ENCODE measurements around the gene PLIN4. TPM values are rescaled to one million over a fixed set of nuclear protein-coding genes. Genes with fewer than 3 reads are reported as not detected.

PLIN4 gene
- total and polyA plus RNA-seq, 2 donors from 2014 or later: 1.6 to 2.2 TPM

DNA sequence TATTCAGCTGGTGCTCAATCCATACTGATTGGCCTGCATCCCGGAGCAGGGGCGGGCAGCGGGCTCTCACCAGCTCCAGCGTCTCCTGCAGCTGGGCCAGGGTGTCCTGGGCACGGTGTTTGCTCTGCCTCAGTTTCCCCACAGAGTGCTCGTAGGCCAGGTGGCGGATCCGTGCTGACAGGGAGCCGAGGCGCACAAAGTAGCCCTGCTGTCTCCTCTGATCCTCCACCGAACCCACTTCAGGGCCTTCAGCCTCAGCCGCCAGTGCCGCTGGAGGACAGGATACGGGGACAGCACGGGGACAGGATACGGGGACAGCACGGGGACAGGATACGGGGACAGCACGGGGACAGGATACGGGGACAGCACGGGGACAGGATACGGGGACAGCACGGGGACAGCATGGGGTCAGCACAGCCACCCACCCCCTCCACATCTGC lies 7.3 kb upstream of the PLIN4 start:
- Histone ChIP-seq H3K4me3 (ENCODE audit: low read length in 3 of 3) (no peak overlapping the region), H3K27me3 (ENCODE audit: control insufficient read depth, insufficient read depth, low read length) (no peaks in the 10 kb centered on the region), H3K27ac (ENCODE audit: low read depth in 2 of 2, low read length in 2 of 2) (no peak overlapping the region), H3K9ac (ENCODE audit: low read length in 3 of 3) (no peak overlapping the region), H3K4me1 (ENCODE audit: control insufficient read depth in 2 of 3, insufficient read depth in 2 of 3, low read depth in 1 of 3, low read length in 3 of 3) (peaks cover 0 to 2% (median 0%) of the 10 kb centered on the region in 3 donors), H3K36me3 (ENCODE audit: control insufficient read depth in 2 of 3, insufficient read depth in 3 of 3, low read length in 3 of 3) (no peaks in the 10 kb centered on the region), H3K9me3 (ENCODE audit: control insufficient read depth in 2 of 3, insufficient read depth in 1 of 3, low read length in 3 of 3) (no peaks in the 10 kb centered on the region)
- DNase-seq: no peak
- intact Hi-C loops (cut with DNase I): no loop called here
- FAIRE-seq: no peak
- TF ChIP-seq CTCF (IDR thresholded peaks at IDR 0.05; ENCODE audit: borderline replicate concordance, extremely low read depth, insufficient read depth): no peak

GRCh38 chr19:4524808-4525562 lies 6.7 kb upstream of the PLIN4 start:
- FAIRE-seq: no peak
- peak in 2 of 5 donors; percentile 17 to 49 for DNase-seq
- H3K36me3 ChIP-seq (ENCODE audit: control insufficient read depth in 2 of 3, insufficient read depth in 3 of 3, low read length in 3 of 3): no peaks in the 10 kb centered on the region
- no peak overlapping the region for H3K27ac ChIP-seq (ENCODE audit: low read depth in 2 of 2, low read length in 2 of 2)
- intact Hi-C loops (cut with DNase I): no loop called here
- H3K4me1 ChIP-seq (ENCODE audit: control insufficient read depth in 2 of 3, insufficient read depth in 2 of 3, low read depth in 1 of 3, low read length in 3 of 3): peaks cover 0 to 2% (median 0%) of the 10 kb centered on the region in 3 donors
- TF ChIP-seq CTCF (IDR thresholded peaks at IDR 0.05; ENCODE audit: borderline replicate concordance, extremely low read depth, insufficient read depth): peak; percentile 49
- H3K9me3 ChIP-seq (ENCODE audit: control insufficient read depth in 2 of 3, insufficient read depth in 1 of 3, low read length in 3 of 3): no peaks in the 10 kb centered on the region
- no peaks in the 10 kb centered on the region for H3K27me3 ChIP-seq (ENCODE audit: control insufficient read depth, insufficient read depth, low read length)
- no peak overlapping the region for H3K4me3 ChIP-seq (ENCODE audit: low read length in 3 of 3)
- no peak overlapping the region for H3K9ac ChIP-seq (ENCODE audit: low read length in 3 of 3)

DNA sequence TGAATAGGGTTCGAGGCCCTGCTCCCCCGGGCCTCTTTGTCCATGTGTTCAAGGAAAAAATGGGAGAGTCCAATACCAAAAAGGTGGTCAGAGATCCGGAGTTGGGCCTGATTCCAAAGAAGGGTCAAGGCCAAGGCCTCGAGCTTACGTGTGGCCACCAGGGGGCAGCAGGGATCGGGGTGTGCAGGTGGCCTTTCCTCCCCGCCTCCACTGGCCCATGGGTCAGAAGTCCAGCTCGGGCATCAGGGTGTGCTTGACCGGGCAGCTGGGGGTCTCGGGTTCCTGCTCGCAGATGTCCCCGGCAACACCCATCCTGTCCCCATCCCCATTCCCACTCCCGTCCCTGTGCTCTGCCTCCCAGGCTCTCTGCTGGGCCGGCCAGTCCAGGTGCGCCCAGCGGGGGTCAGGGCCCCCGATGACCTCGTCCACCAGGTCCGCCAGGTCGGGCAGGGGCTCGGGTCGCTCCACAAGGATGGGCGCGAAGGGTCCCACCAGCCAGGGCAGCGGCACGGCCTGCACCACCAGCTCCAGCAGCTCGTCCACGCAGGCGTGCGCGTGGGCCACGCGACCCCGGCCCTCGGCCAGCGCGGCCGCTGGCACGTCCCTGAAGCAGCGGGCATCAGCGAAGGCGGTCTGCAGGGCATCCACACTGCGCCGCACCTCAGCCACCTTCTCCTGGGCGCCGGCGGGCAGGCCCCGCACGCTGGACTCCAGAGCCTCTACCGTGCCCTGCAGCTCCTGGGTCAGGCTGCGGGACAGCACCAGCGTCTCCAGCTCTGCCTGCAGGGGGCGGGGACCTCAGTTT lies 5.2 kb upstream of the PLIN4 start:
- peaks cover 0 to 7% (median 0%) of the 10 kb centered on the region in 3 donors for H3K4me1 ChIP-seq (ENCODE audit: control insufficient read depth in 2 of 3, insufficient read depth in 2 of 3, low read depth in 1 of 3, low read length in 3 of 3)
- no peaks in the 10 kb centered on the region for H3K36me3 ChIP-seq (ENCODE audit: control insufficient read depth in 2 of 3, insufficient read depth in 3 of 3, low read length in 3 of 3)
- H3K27ac ChIP-seq (ENCODE audit: low read depth in 2 of 2, low read length in 2 of 2): no peak overlapping the region
- TF ChIP-seq CTCF (IDR thresholded peaks at IDR 0.05; ENCODE audit: borderline replicate concordance, extremely low read depth, insufficient read depth): peak; percentile 63
- intact Hi-C loops (cut with DNase I): no loop called here
- no peaks in the 10 kb centered on the region for H3K27me3 ChIP-seq (ENCODE audit: control insufficient read depth, insufficient read depth, low read length)
- no peak for FAIRE-seq
- H3K4me3 ChIP-seq (ENCODE audit: low read length in 3 of 3): no peak overlapping the region
- DNase-seq: peak in 1 of 5 donors; percentile 19
- no peak overlapping the region for H3K9ac ChIP-seq (ENCODE audit: low read length in 3 of 3)
- no peaks in the 10 kb centered on the region for H3K9me3 ChIP-seq (ENCODE audit: control insufficient read depth in 2 of 3, insufficient read depth in 1 of 3, low read length in 3 of 3)

Measured in kidney (tissue), 14 donors.